Fibroblast of villous mesenchyme (primary cell): Measurements from ENCODE around the gene MYO9A. TPM values are rescaled to one million over a fixed set of nuclear protein-coding genes. Genes with fewer than 3 reads are reported as not detected.
A peak's percentile ranks its signal among the peaks of the same experiment; 100 is the strongest.

ENCODE experiments used
- DNase-seq: peaks from one replicate; pipeline ENCODE4 v3.0.0-alpha.2; 2010; ENCODE audit warnings: low read depth
- H3K4me3 ChIP-seq: 2 replicates; pipeline ENCODE4 v1.5.1; 2011; ENCODE audit warnings: low read depth, mild to moderate bottlenecking, low read length
- total RNA-seq: library from RNA; depleted of rRNA; stranded (reverse); fragments of >200 nt; gene quantifications from 2 replicates; pipeline ENCODE4 v1.2.3, GENCODE V29; 2012
- TF ChIP-seq, protein P1 (sequence below): IDR thresholded peaks from 2 replicates; pipeline ENCODE4 v1.5.1; 2012; ENCODE audit warnings: low read depth, mild to moderate bottlenecking, low read length; ENCODE audit not compliant: insufficient read depth

The MYO9A gene
- total RNA-seq, 1 donor = 51.8 TPM

DNA sequence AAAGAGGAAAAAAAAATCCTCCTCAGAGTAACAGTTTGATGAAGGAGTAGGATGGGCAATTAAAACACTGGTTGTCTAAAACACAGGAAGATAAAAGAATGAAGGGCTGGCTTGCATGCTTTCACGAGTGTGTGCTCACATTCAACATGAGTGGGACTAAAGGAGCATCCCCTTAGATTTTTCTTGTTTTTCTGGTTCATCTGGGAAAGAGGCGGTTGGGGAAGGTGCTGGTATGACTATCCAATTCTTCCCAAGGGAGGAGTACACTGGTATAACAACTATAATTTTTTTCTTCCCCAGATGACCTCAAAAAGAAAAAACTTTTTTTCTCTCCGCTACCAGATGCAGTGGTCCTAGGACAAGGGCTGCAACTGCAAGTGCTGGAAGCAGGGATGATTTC, 143.7 kb downstream of the MYO9A start:
- H3K4me3 ChIP-seq = no peak overlapping the region
- no peak for DNase-seq
- TF ChIP-seq, protein P1, sequence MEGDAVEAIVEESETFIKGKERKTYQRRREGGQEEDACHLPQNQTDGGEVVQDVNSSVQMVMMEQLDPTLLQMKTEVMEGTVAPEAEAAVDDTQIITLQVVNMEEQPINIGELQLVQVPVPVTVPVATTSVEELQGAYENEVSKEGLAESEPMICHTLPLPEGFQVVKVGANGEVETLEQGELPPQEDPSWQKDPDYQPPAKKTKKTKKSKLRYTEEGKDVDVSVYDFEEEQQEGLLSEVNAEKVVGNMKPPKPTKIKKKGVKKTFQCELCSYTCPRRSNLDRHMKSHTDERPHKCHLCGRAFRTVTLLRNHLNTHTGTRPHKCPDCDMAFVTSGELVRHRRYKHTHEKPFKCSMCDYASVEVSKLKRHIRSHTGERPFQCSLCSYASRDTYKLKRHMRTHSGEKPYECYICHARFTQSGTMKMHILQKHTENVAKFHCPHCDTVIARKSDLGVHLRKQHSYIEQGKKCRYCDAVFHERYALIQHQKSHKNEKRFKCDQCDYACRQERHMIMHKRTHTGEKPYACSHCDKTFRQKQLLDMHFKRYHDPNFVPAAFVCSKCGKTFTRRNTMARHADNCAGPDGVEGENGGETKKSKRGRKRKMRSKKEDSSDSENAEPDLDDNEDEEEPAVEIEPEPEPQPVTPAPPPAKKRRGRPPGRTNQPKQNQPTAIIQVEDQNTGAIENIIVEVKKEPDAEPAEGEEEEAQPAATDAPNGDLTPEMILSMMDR = no peak

DNA sequence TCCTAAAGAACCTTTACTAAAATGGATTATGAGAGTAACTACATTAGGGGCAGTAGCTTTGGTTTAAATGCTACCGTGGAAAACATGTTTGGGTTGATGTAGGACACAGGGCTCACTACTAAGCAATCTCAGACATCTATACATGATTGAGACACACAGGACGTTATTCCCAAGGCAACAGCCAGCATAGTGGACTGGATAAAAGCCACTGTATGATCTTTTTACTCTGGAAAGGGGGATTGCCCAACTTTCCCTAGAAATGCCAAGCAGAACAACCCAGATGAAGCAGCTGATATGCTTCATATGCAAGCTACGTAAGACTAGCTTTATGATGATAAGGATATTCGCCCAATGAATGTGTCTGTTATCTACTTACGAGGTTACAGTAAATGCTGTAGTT, 144.6 kb downstream of the MYO9A start:
- peak; percentile 8 for DNase-seq
- TF ChIP-seq, protein P1 = no peak

DNA sequence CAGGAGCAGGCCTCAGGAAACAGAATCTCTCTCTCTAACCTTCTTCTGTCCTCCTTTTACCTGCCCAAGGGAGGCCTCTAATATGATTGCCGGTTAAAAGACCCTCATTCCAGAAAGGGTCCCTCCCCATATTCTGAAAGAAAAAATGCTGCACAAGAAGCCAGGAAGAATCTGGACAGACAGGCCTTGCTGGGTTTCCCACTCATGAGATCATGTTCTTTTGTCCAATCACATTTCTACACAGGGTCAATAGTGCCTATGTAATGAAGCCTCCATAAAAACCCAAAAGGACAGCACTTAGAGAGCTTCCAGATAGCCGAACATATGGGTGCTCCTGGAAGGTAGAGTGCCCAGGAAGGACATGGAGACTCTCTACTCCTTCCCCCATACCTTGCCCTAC, 146.0 kb downstream of the MYO9A start:
- TF ChIP-seq, protein P1 = no peak
- DNase-seq = no peak
- H3K4me3 ChIP-seq = no peak overlapping the region

More for the DNA sequence above, 144.6 kb downstream of the MYO9A start:
- H3K4me3 ChIP-seq = no peak overlapping the region

DNA sequence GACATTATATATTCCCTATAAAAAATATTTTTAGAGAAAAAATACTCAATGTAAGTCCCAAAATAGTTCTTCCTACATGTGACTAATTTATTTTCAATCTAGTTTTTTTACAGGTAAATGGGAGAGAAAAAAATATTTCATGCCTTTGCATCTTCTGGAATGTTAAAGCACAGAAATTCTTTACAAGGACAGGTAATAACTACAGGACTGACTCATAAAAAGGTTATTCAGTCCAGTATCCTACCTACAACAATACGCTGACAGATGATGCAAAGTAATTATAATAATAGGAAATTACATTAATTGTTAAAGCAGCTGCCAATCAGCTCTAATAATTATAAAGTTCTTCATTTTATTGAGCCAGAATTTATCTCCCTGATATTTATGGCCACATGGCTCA, 147.5 kb downstream of the MYO9A start:
- no peak overlapping the region for H3K4me3 ChIP-seq
- no peak for DNase-seq
- TF ChIP-seq, protein P1 = no peak

DNA sequence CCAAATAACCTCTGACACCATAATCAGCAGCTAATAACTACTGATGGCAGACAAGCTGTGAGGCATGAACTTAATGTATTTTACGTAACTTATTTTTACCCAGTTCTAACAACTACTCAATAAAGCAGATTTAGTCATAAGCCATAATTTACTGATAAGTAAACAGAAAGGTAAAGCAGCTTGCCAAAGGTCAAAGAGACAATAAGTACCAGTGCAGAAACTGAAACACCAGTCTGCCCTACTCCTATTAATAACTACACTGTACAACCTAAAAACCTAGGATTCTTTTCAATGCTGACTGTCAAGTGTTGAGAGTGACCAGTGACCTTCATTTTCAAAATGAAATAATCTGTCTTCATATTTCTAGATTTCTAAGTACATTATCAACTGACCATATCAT, 155.4 kb downstream of the MYO9A start:
- no peak for DNase-seq
- no peak overlapping the region for H3K4me3 ChIP-seq
- TF ChIP-seq, protein P1 = no peak

DNA sequence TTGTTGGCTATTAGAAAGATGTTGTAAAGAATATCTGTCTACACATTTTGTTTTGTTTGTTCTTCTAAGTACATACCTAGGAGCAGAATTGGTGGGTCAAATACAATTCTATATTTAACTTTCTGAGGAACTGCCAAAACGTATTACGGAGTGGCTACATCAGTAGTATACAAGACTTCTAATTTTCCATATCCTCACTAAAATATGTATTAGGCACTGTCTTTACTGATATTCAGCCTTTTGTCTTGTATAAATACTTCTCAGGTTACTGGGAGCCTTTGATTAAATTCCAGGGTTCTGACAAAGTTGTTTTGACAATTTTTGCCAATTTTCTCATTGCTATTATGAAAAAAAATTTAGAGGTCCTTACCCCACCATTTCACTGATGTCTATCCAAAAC, 160.9 kb downstream of the MYO9A start:
- TF ChIP-seq, protein P1 = no peak
- no peak for DNase-seq
- H3K4me3 ChIP-seq = no peak overlapping the region

DNA sequence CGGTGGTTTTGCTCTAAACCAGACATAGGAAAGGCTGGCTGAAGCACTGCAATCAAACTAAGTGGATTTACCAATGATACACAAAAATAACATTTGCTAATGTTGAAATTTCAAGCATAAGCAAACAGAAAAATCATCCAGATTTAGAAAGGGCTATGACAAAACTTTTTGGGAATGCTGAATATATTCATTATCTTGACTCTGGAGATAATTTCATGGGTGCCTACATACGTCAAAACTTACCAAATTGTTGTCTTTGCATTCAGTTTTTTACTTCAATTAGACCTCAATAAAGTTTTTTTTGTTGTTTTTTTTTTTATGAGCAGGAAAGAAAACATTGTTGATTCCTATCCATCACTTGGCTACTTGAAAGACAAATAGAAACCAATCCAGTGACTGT, 166.8 kb downstream of the MYO9A start:
- no peak for DNase-seq

More for the DNA sequence above, 166.8 kb downstream of the MYO9A start:
- no peak overlapping the region for H3K4me3 ChIP-seq
- TF ChIP-seq, protein P1 = no peak
